ENCODE results near the gene TXLNG.
"Not testable (repeated sequence)": the region's sequence is repeated elsewhere in the genome, so short reads cannot be mapped to it uniquely, and the experiment has no call there.

The TXLNG gene

GRCh38 chrX:16839219-16839851 is 53.1 kb downstream of the TXLNG start:
- DNase-seq (ENCODE audit: low read depth in 2 of 2), result no peak

GRCh38 chrX:16839852-16840460 is 53.7 kb downstream of the TXLNG start:
- no peak for DNase-seq (ENCODE audit: low read depth in 2 of 2)

GRCh38 chrX:16842684-16843083 is 56.4 kb downstream of the TXLNG start:
- no peak for DNase-seq (ENCODE audit: low read depth in 2 of 2)

- no peak for DNase-seq (ENCODE audit: low read depth in 2 of 2)
Measured at GRCh38 chrX:16843208-16843909, 57.1 kb downstream of the TXLNG start.

- DNase-seq (ENCODE audit: low read depth in 2 of 2), result no peak
Measured at GRCh38 chrX:16845686-16846085, 59.4 kb downstream of the TXLNG start.

- DNase-seq (ENCODE audit: low read depth in 2 of 2), result no peak
Measured at GRCh38 chrX:16848541-16848940, 62.3 kb downstream of the TXLNG start.

- no peak for DNase-seq (ENCODE audit: low read depth in 2 of 2)
Measured at GRCh38 chrX:16851421-16851820, 65.2 kb downstream of the TXLNG start.

- no peak for DNase-seq (ENCODE audit: low read depth in 2 of 2)
Measured at GRCh38 chrX:16851827-16852226, 65.6 kb downstream of the TXLNG start.

GRCh38 chrX:16852617-16853179 is 66.4 kb downstream of the TXLNG start:
- DNase-seq (ENCODE audit: low read depth in 2 of 2), result no peak

GRCh38 chrX:16853537-16853936 is 67.3 kb downstream of the TXLNG start:
- DNase-seq (ENCODE audit: low read depth in 2 of 2), result no peak

GRCh38 chrX:16855363-16856075 is 69.3 kb downstream of the TXLNG start:
- no peak for DNase-seq (ENCODE audit: low read depth in 2 of 2)

- DNase-seq (ENCODE audit: low read depth in 2 of 2), result not testable (repeated sequence)
Measured at GRCh38 chrX:16856076-16856404, 69.8 kb downstream of the TXLNG start.

GRCh38 chrX:16856744-16857143 is 70.5 kb downstream of the TXLNG start:
- no peak for DNase-seq (ENCODE audit: low read depth in 2 of 2)

GRCh38 chrX:16862829-16863228 is 76.6 kb downstream of the TXLNG start:
- no peak for DNase-seq (ENCODE audit: low read depth in 2 of 2)

GRCh38 chrX:16867947-16868346 is 81.7 kb downstream of the TXLNG start:
- DNase-seq (ENCODE audit: low read depth in 2 of 2), result no peak

- no peak for DNase-seq (ENCODE audit: low read depth in 2 of 2)
Measured at GRCh38 chrX:16868920-16869319, 82.7 kb downstream of the TXLNG start.

GRCh38 chrX:16869393-16870094 is 83.3 kb downstream of the TXLNG start:
- no peak for DNase-seq (ENCODE audit: low read depth in 2 of 2)

GRCh38 chrX:16870095-16870861 is 84.0 kb downstream of the TXLNG start, which contains the start of gene RBBP7:
TSS of gene RBBP7 (minus strand) at chrX:16870362. CDS start at chrX:16870053, 309 bp downstream.
- DNase-seq (ENCODE audit: low read depth in 2 of 2), result peak; percentile 77 to 81

- DNase-seq (ENCODE audit: low read depth in 2 of 2), result no peak
Measured at GRCh38 chrX:16870862-16871815, 84.9 kb downstream of the TXLNG start.

GRCh38 chrX:16873106-16873505 is 86.8 kb downstream of the TXLNG start:
- DNase-seq (ENCODE audit: low read depth in 2 of 2), result no peak

All from stimulated activated CD4-positive, alpha-beta T cell treated with anti-CD3 and anti-CD28 coated beads, Interleukin-1b, Interleukin-23, amount 100 ng/mL, for 1 hour (primary cell).